ENCODE measurements around the gene SPECC1L. TPM values are rescaled to one million over a fixed set of nuclear protein-coding genes. Genes with fewer than 3 reads are reported as not detected.
"Not testable (repeated sequence)": the region's sequence is repeated elsewhere in the genome, so short reads cannot be mapped to it uniquely, and the experiment has no call there.

Gene SPECC1L
- total RNA-seq, 4 donors from 2014 or later: 18.2 to 114 (median 55.3) TPM

DNA sequence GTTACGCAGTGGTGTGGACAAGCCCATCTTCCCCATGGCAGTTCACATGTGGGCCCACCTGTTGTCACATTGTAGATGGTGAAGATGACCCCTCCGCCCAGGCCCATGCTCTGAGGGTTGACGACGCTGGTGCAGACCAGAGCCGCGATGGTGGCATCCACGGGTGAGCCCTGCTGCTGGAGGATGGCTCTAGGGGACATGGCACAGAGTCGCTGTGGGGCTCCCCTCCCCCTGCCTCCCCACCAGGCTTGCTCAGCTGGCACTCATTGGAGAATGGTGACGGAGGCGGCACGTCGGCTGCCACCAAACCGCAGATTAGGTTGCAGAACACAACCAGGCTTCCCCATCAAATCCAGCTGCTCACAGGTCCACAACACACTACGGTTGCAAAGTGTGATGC is 36.8 kb upstream of the SPECC1L start:
- no peak overlapping the region for H3K4me3 ChIP-seq
- H3K9me3 ChIP-seq: no peaks in the 10 kb centered on the region
- no peaks in the 10 kb centered on the region for H3K27me3 ChIP-seq
- no peak for DNase-seq
- H3K36me3 ChIP-seq: no peaks in the 10 kb centered on the region
- H3K4me1 ChIP-seq: no peaks in the 10 kb centered on the region
- no peak for TF ChIP-seq POLR2A (IDR thresholded peaks at IDR 0.05)
- TF ChIP-seq, protein P1, sequence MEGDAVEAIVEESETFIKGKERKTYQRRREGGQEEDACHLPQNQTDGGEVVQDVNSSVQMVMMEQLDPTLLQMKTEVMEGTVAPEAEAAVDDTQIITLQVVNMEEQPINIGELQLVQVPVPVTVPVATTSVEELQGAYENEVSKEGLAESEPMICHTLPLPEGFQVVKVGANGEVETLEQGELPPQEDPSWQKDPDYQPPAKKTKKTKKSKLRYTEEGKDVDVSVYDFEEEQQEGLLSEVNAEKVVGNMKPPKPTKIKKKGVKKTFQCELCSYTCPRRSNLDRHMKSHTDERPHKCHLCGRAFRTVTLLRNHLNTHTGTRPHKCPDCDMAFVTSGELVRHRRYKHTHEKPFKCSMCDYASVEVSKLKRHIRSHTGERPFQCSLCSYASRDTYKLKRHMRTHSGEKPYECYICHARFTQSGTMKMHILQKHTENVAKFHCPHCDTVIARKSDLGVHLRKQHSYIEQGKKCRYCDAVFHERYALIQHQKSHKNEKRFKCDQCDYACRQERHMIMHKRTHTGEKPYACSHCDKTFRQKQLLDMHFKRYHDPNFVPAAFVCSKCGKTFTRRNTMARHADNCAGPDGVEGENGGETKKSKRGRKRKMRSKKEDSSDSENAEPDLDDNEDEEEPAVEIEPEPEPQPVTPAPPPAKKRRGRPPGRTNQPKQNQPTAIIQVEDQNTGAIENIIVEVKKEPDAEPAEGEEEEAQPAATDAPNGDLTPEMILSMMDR (IDR thresholded peaks at IDR 0.05): no peak
- intact Hi-C loops (cut with DNase I; ENCODE audit: low total_unique reads): no loop called here
- H3K27ac ChIP-seq: no peak overlapping the region

DNA sequence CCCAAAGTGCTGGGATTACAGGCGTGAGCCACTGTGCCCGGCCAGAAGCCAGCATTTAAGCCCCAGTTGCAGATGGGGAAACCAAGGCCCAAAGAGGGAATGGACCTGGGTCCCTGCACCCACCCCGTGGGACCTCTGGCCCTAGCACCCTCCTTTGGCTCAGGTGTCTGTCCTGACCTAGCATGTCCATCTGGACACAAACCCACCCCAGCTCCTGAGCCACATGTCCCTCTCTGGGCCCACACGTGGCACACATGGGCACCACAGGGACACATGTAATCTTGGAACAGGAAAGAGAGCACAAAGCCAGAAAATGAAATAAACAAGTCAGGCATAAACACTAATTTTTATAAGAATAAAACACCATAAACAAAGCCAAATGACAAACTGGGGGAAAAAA is 35.3 kb upstream of the SPECC1L start:
- Histone ChIP-seq H3K4me3 (no peak overlapping the region), H3K4me1 (no peaks in the 10 kb centered on the region), H3K9me3 (no peaks in the 10 kb centered on the region), H3K27ac (no peak overlapping the region), H3K27me3 (no peaks in the 10 kb centered on the region), H3K36me3 (no peaks in the 10 kb centered on the region)
- DNase-seq: no peak
- TF ChIP-seq, protein P1 (IDR thresholded peaks at IDR 0.05): no peak
- no peak for TF ChIP-seq POLR2A (IDR thresholded peaks at IDR 0.05)
- intact Hi-C loops (cut with DNase I; ENCODE audit: low total_unique reads): no loop called here

DNA sequence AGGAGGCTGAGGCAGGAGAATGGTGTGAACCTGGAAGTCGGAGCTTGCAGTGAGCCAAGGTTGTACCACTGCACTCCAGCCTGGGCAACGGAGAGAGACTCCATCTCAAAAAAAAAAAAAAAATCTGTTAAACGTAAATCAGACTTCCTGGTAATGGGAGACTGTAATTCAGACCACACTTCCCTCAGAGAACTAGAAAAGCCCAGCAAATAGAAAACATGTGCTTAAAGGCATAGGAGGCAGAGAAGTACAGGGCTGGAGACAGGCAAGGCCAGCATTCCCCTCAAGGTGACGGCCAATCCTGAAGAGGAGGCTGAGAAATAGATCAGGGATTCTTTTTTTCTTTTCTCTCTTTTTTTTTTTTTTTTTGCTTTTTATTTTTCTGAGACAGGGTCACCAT is 34.0 kb upstream of the SPECC1L start:
- Histone ChIP-seq H3K4me1 (no peaks in the 10 kb centered on the region), H3K36me3 (no peaks in the 10 kb centered on the region), H3K27me3 (no peaks in the 10 kb centered on the region), H3K27ac (no peak overlapping the region), H3K9me3 (no peaks in the 10 kb centered on the region), H3K4me3 (no peak overlapping the region)
- DNase-seq: no peak
- intact Hi-C loops (cut with DNase I; ENCODE audit: low total_unique reads): no loop called here
- TF ChIP-seq, protein P1 (IDR thresholded peaks at IDR 0.05): no peak
- TF ChIP-seq POLR2A (IDR thresholded peaks at IDR 0.05): no peak

DNA sequence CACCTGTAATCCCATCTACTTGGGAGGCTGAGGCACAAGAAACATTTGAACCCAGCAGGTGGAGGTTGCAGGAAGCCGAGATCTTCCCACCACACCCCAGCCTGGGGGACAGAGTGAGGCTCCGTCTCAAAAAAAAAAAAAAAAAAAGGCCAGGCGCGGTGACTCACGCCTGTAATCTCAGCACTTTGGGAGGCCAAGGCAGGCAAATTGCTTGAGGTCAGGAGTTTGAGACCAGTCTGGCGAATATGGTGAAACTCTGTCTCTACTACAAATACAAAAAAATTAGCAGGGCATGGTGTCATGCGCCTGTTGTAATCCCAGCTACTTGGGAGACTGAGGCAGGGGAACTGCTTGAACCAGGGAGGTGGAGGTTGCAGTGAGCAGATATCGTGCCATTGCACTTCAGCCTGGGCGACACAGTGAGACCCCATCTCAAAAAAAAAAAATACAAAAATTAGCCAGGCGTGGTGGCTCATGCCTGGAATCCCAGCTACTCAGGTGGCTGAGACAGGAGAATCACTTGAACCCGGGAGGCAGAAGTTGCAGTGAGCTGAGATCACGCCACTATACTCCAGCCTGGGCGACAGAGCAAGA is 32.4 kb upstream of the SPECC1L start:
- H3K4me1 ChIP-seq; H3K27ac ChIP-seq; DNase-seq; H3K4me3 ChIP-seq; H3K36me3 ChIP-seq; H3K9me3 ChIP-seq; H3K27me3 ChIP-seq; intact Hi-C loops (cut with DNase I; ENCODE audit: low total_unique reads): not testable (repeated sequence)

DNA sequence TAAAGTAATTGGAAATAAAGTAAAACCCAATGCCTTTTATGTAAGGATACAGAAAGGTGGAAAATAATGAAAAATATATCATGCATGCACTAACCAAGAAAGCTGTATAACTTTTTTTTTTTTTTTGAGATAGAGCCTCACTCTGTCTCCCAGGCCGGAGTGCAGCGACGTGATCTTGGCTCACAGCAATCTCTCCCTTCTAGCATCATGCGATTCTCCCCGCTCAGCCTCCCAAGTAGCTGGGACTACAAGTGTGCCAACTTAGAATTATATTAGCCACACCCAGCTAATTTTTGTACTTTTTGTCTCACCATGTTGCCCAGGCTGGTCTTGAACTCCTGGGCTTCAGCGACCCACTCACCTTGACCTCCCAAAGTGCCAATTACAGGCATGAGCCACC is 30.2 kb upstream of the SPECC1L start:
- no peak for DNase-seq
- Histone ChIP-seq H3K27ac (peak overlapping the region in 1 of 2 donors; percentile 37), H3K27me3 (no peaks in the 10 kb centered on the region), H3K36me3 (no peaks in the 10 kb centered on the region), H3K4me3 (no peak overlapping the region), H3K4me1 (peaks cover 0 to 4% of the 10 kb centered on the region in 2 donors), H3K9me3 (no peaks in the 10 kb centered on the region)
- TF ChIP-seq, protein P1 (IDR thresholded peaks at IDR 0.05): no peak
- no peak for TF ChIP-seq POLR2A (IDR thresholded peaks at IDR 0.05)
- intact Hi-C loops (cut with DNase I; ENCODE audit: low total_unique reads): no loop called here

DNA sequence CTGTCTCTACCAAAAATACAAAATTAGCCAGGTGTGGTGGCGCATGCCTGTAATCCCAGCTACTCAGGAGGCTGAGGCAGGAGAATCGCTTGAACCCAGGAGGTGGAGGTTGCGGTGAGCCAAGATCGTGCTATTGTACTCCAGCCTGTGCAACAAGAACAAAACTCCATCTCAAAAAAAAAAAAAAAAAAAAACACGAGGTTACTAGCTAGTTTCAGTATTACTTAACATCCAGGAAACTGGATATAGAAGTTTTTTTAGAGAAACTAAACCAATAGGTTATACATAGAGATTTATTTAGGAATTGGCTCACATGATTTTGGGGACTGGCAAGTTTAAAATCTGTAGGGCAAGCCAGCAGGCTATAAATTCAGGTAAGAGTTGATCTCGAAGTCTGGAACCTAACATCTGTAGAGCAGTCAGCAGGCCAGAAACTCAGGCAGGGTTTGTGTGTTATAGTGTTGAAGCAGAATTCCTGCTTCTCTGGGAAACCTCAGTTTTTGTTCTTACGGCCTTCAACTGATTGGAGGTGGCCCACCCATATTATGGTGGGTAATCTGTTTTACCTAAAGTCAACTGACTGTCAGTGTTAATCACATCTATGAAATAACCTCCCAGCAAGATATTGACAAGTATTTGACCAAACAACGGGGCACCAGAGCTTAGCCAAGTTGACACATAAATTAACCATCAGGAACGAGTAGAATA is 29.5 kb upstream of the SPECC1L start:
- H3K4me1 ChIP-seq; H3K36me3 ChIP-seq; H3K4me3 ChIP-seq; H3K27me3 ChIP-seq; DNase-seq; H3K9me3 ChIP-seq; intact Hi-C loops (cut with DNase I; ENCODE audit: low total_unique reads): not testable (repeated sequence)
- H3K27ac ChIP-seq: peak overlapping the region in 1 of 2 donors; percentile 29

DNA sequence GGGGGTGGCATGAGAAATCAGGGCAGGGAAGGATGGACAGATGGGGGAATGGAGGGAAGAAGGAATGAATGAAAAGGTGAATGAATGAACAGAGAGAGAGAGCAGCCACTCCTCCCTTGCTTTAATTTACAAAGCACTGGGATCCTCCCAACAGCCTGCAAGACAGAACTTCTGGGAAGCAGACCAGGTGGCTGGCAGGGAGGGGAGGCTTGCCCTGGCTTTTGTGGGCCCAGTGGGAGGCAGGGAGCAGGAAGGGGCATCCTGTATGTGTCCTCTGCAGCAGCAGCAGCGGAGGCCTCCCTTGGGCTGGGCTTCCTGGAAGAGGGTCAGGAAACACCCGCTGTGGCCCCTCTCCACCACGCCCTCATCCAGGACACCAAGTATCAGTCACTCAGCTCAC is 27.2 kb upstream of the SPECC1L start:
- peak overlapping the region; percentile 85 to 91 for H3K27ac ChIP-seq

More for the DNA sequence above, 27.2 kb upstream of the SPECC1L start:
- intact Hi-C loops (cut with DNase I; ENCODE audit: low total_unique reads); H3K27me3 ChIP-seq; H3K9me3 ChIP-seq; H3K36me3 ChIP-seq: not testable (repeated sequence)
- H3K4me1 ChIP-seq: peaks cover 0 to 13% of the 10 kb centered on the region in 2 donors
- H3K4me3 ChIP-seq: peak overlapping the region in 1 of 2 donors; percentile 9
- DNase-seq: peak; percentile 49 to 62

Measured in uterus (tissue), 4 donors.